Neural cell (in vitro differentiated cells): Measurements from ENCODE around the gene RAD51B. TPM values are rescaled to one million over a fixed set of nuclear protein-coding genes. Genes with fewer than 3 reads are reported as not detected.

Experiments
- H2AFZ ChIP-seq: fragments of 200-600, 300-800 bp; sonication (generic), shearing (Covaris generic); 2 replicates; pipeline ENCODE4 v1.6.0; 2014; ENCODE audit warnings: low read depth, mild to moderate bottlenecking, antibody characterized with exemption, low read length, moderate library complexity
- H3F3A ChIP-seq: fragments of 200-600 bp; shearing (Covaris generic); 2 replicates; pipeline ENCODE4 v1.6.1; 2016; ENCODE audit warnings: mild to moderate bottlenecking, moderate library complexity, mixed read lengths, antibody characterized with exemption, low read length; ENCODE audit not compliant: insufficient read depth, poor library complexity, severe bottlenecking
- H3K27ac ChIP-seq: fragments of 200-600, 300-800 bp; sonication (generic), shearing (Covaris generic); 2 replicates; pipeline ENCODE4 v1.5.1; 2014; ENCODE audit warnings: mild to moderate bottlenecking, low read length, moderate library complexity
- H3K27me3 ChIP-seq: fragments of 300-800, 200-600 bp; sonication (generic), shearing (Covaris generic); 2 replicates; pipeline ENCODE4 v1.6.0; 2014; ENCODE audit warnings: mild to moderate bottlenecking, low read depth, low read length, moderate library complexity; ENCODE audit not compliant: insufficient read depth
- H3K36me3 ChIP-seq: fragments of 300-800, 200-600 bp; sonication (generic), shearing (Covaris generic); 2 replicates; pipeline ENCODE4 v1.5.1; 2014; ENCODE audit warnings: mild to moderate bottlenecking, antibody characterized with exemption, low read length, moderate library complexity; ENCODE audit not compliant: insufficient read depth
- H3K4me2 ChIP-seq: fragments of 300-800, 200-600 bp; sonication (generic), shearing (Covaris generic); 2 replicates; pipeline ENCODE4 v1.6.0; 2014; ENCODE audit warnings: mild to moderate bottlenecking, low read length
- H3K4me3 ChIP-seq: fragments of 300-800, 200-600 bp; sonication (generic), shearing (Covaris generic); 2 replicates; pipeline ENCODE4 v1.5.1; 2014; ENCODE audit warnings: mild to moderate bottlenecking, low read length, moderate library complexity
- H3K79me2 ChIP-seq: fragments of 200-600 bp; shearing (Covaris generic); replicated peaks from 2 replicates; pipeline ENCODE4 v1.6.0; 2014; ENCODE audit warnings: mild to moderate bottlenecking, low read length, moderate library complexity; ENCODE audit not compliant: insufficient read depth
- H3K9ac ChIP-seq: fragments of 300-800, 200-600 bp; sonication (generic), shearing (Covaris generic); 2 replicates; pipeline ENCODE4 v1.6.1; 2016; ENCODE audit warnings: mild to moderate bottlenecking, low read length, mixed read lengths
- H3K9me2 ChIP-seq: fragments of 200-600 bp; shearing (Covaris generic); 2 replicates; pipeline ENCODE4 v1.6.1; 2016; ENCODE audit warnings: mild to moderate bottlenecking, low read length, mixed read lengths; ENCODE audit not compliant: insufficient read depth
- H3K9me3 ChIP-seq: fragments of 200-600, 300-800 bp; sonication (generic), shearing (Covaris generic); 2 replicates; pipeline ENCODE4 v1.6.1; 2016; ENCODE audit warnings: mild to moderate bottlenecking, mixed run types, low read length, moderate library complexity, mixed read lengths
- H4K20me1 ChIP-seq: fragments of 200-600 bp; shearing (Covaris generic); 2 replicates; pipeline ENCODE4 v1.6.1; 2016; ENCODE audit warnings: mild to moderate bottlenecking, mixed run types; ENCODE audit not compliant: insufficient read depth
- EP300 ChIP-seq: fragments of 450-650 bp; conservative IDR thresholded peaks from 2 replicates; pipeline ENCODE4 v1.6.1; 2014; ENCODE audit warnings: antibody characterized with exemption, mild to moderate bottlenecking, moderate library complexity; ENCODE audit not compliant: poor library complexity, severe bottlenecking
- EZH2 ChIP-seq: fragments of 200-600, 300-800 bp; shearing (Covaris generic), sonication (generic); IDR thresholded peaks from 2 replicates; pipeline ENCODE4 v1.6.1; 2014; ENCODE audit warnings: antibody characterized with exemption, low read length, borderline replicate concordance, mild to moderate bottlenecking; ENCODE audit not compliant: insufficient read depth, poor library complexity, severe bottlenecking
- MXI1 ChIP-seq: fragments of 450-650 bp; conservative IDR thresholded peaks from 2 replicates; pipeline ENCODE4 v1.6.1; 2014; ENCODE audit warnings: antibody characterized with exemption, mild to moderate bottlenecking; ENCODE audit not compliant: poor library complexity, severe bottlenecking
- POLR2AphosphoS5 ChIP-seq: IDR thresholded peaks from 2 replicates; pipeline ENCODE4 v1.6.1; 2012
- RAD21 ChIP-seq: fragments of 450-650 bp; conservative IDR thresholded peaks from 2 replicates; pipeline ENCODE4 v1.6.1; 2014; ENCODE audit warnings: antibody characterized with exemption, mild to moderate bottlenecking, moderate library complexity
- SMC3 ChIP-seq: fragments of 450-650 bp; conservative IDR thresholded peaks from 2 replicates; pipeline ENCODE4 v1.6.1; 2014; ENCODE audit warnings: antibody characterized with exemption, mild to moderate bottlenecking, moderate library complexity; ENCODE audit not compliant: poor library complexity
- TAF1 ChIP-seq: IDR thresholded peaks from 2 replicates; pipeline ENCODE4 v1.6.1; 2012; ENCODE audit warnings: low read depth
- polyA plus RNA-seq: library from polyadenylated mRNA; depleted of rRNA; stranded (reverse); fragments of >200 nt; gene quantifications from 2 replicates; pipeline ENCODE4 v1.2.3, GENCODE V29; 2014
- TF ChIP-seq, protein P1 (sequence below): fragments of 450-650 bp; IDR thresholded peaks from 2 replicates; pipeline ENCODE4 v1.5.1; 2014; ENCODE audit warnings: antibody characterized with exemption, mild to moderate bottlenecking, moderate library complexity; ENCODE audit not compliant: poor library complexity, severe bottlenecking
- TF ChIP-seq, protein P2 (sequence below): IDR thresholded peaks from 2 replicates; pipeline ENCODE4 v1.6.1; 2012; ENCODE audit warnings: borderline replicate concordance

Gene RAD51B
- polyA plus RNA-seq, 1 donor from 2014 or later, result 3.1 TPM

DNA sequence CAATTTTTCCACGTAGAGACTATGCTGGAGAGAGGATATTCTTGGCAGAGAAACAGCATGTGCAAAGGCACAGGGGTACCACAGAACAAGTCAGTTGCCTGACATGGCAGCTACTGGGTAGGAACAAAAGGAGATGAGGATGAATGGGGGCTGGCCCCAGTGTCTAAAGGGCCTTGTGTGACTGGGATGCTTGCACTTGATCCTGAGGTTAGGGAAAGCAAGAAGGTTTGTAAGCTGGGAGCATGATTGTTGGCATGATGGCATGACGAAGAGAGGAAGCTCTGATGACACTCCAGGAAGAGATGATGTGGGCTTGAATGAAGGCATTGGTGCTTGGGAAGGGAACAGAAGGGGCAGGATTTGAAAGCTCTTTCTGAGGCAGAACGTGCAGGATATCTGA is 834.2 kb downstream of the RAD51B start:
- no peaks in the 10 kb centered on the region for H3K9me3 ChIP-seq
- H3F3A ChIP-seq, result no peaks in the 10 kb centered on the region
- H2AFZ ChIP-seq, result no peak overlapping the region
- H3K27ac ChIP-seq, result no peak overlapping the region
- TF ChIP-seq TAF1 (no peak), EZH2 (no peak)
- H3K9me2 ChIP-seq, result no peaks in the 10 kb centered on the region
- H4K20me1 ChIP-seq, result no peaks in the 10 kb centered on the region
- no peaks in the 10 kb centered on the region for H3K79me2 ChIP-seq
- H3K4me2 ChIP-seq, result no peak overlapping the region
- H3K36me3 ChIP-seq, result no peaks in the 10 kb centered on the region
- H3K9ac ChIP-seq, result no peak overlapping the region
- no peaks in the 10 kb centered on the region for H3K27me3 ChIP-seq
- H3K4me3 ChIP-seq, result no peak overlapping the region

DNA sequence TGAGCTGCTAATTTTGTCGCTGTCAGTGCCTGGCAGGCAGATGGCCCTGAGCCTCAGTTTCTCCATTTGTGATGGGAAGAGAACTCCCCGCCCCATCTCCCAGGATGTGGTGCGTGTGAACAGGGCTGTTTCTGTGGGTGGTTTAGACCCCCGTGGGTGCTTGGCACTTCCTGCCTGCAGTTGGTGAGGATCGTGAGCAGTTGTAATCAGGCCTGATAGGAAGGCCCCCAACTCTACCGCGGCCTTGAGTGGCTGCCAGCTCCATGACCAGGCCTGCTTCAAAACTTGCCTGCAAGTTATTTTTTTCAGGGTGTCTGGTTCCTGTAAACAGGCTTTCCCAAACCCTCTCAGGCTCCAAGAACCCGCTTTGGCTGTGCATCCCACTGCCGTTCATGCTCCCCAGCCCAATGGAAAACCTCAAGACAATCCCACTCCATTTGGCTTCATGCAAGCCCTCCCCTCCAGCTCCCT is 834.9 kb downstream of the RAD51B start:
- H2AFZ ChIP-seq, result no peak overlapping the region
- no peak overlapping the region for H3K4me2 ChIP-seq
- TF ChIP-seq SMC3 (no peak), POLR2AphosphoS5 (no peak), RAD21 (no peak), EP300 (no peak), TAF1 (no peak), MXI1 (no peak), EZH2 (no peak)
- TF ChIP-seq, protein P1, sequence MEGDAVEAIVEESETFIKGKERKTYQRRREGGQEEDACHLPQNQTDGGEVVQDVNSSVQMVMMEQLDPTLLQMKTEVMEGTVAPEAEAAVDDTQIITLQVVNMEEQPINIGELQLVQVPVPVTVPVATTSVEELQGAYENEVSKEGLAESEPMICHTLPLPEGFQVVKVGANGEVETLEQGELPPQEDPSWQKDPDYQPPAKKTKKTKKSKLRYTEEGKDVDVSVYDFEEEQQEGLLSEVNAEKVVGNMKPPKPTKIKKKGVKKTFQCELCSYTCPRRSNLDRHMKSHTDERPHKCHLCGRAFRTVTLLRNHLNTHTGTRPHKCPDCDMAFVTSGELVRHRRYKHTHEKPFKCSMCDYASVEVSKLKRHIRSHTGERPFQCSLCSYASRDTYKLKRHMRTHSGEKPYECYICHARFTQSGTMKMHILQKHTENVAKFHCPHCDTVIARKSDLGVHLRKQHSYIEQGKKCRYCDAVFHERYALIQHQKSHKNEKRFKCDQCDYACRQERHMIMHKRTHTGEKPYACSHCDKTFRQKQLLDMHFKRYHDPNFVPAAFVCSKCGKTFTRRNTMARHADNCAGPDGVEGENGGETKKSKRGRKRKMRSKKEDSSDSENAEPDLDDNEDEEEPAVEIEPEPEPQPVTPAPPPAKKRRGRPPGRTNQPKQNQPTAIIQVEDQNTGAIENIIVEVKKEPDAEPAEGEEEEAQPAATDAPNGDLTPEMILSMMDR, result no peak
- TF ChIP-seq, protein P2, sequence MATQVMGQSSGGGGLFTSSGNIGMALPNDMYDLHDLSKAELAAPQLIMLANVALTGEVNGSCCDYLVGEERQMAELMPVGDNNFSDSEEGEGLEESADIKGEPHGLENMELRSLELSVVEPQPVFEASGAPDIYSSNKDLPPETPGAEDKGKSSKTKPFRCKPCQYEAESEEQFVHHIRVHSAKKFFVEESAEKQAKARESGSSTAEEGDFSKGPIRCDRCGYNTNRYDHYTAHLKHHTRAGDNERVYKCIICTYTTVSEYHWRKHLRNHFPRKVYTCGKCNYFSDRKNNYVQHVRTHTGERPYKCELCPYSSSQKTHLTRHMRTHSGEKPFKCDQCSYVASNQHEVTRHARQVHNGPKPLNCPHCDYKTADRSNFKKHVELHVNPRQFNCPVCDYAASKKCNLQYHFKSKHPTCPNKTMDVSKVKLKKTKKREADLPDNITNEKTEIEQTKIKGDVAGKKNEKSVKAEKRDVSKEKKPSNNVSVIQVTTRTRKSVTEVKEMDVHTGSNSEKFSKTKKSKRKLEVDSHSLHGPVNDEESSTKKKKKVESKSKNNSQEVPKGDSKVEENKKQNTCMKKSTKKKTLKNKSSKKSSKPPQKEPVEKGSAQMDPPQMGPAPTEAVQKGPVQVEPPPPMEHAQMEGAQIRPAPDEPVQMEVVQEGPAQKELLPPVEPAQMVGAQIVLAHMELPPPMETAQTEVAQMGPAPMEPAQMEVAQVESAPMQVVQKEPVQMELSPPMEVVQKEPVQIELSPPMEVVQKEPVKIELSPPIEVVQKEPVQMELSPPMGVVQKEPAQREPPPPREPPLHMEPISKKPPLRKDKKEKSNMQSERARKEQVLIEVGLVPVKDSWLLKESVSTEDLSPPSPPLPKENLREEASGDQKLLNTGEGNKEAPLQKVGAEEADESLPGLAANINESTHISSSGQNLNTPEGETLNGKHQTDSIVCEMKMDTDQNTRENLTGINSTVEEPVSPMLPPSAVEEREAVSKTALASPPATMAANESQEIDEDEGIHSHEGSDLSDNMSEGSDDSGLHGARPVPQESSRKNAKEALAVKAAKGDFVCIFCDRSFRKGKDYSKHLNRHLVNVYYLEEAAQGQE, result no peak
- no peaks in the 10 kb centered on the region for H3K9me2 ChIP-seq
- no peaks in the 10 kb centered on the region for H3K79me2 ChIP-seq
- H3K4me3 ChIP-seq, result no peak overlapping the region
- no peaks in the 10 kb centered on the region for H3F3A ChIP-seq
- H3K9me3 ChIP-seq, result no peaks in the 10 kb centered on the region
- no peak overlapping the region for H3K27ac ChIP-seq
- H3K36me3 ChIP-seq, result no peaks in the 10 kb centered on the region
- no peaks in the 10 kb centered on the region for H3K27me3 ChIP-seq
- H3K9ac ChIP-seq, result no peak overlapping the region
- H4K20me1 ChIP-seq, result no peaks in the 10 kb centered on the region
